GM20000 (cell line): ENCODE results near the gene TMEM255B.
"Not testable (repeated sequence)": the region's sequence is repeated elsewhere in the genome, so short reads cannot be mapped to it uniquely, and the experiment has no call there.

ENCODE experiments used
- DNase-seq: peaks from one replicate; pipeline ENCODE4 v3.0.0; 2012; ENCODE audit warnings: low spot score
- CTCF ChIP-seq: IDR thresholded peaks from 2 replicates; pipeline ENCODE4 v1.5.1; 2012; ENCODE audit warnings: mild to moderate bottlenecking, control low read depth; ENCODE audit errors: extremely low read depth, missing control alignments

The TMEM255B gene

GRCh38 chr13:113758651-113759524, at the start of gene TMEM255B:
TMEM255B (plus strand) TSS chr13:113759226; CDS start chr13:113759270, 44 bp downstream.
- no peak for TF ChIP-seq CTCF
- peak; percentile 97 for DNase-seq

- no peak for DNase-seq
- no peak for TF ChIP-seq CTCF
These were observed 36.1 kb upstream of the TMEM255B start for GRCh38 chr13:113722921-113723320.

- TF ChIP-seq CTCF, result no peak
These were observed 35.5 kb upstream of the TMEM255B start for GRCh38 chr13:113723410-113724015.

GRCh38 chr13:113724016-113724758, 34.8 kb upstream of the TMEM255B start:
- TF ChIP-seq CTCF, result no peak
- no peak for DNase-seq

More at GRCh38 chr13:113723410-113724015, 35.5 kb upstream of the TMEM255B start:
- DNase-seq, result no peak

GRCh38 chr13:113724780-113725315, 34.2 kb upstream of the TMEM255B start:
- peak; percentile 88 for DNase-seq
- TF ChIP-seq CTCF, result peak; percentile 78

- not testable (repeated sequence) for DNase-seq
These were observed 33.5 kb upstream of the TMEM255B start for GRCh38 chr13:113725329-113726105.

GRCh38 chr13:113726106-113726821, 32.8 kb upstream of the TMEM255B start:
- DNase-seq, result not testable (repeated sequence)
